Heart right ventricle (tissue), 16 donors: Measurements from ENCODE around the gene TAC3. TPM values are rescaled to one million over a fixed set of nuclear protein-coding genes. Genes with fewer than 3 reads are reported as not detected.
"Not testable (repeated sequence)": the region's sequence is repeated elsewhere in the genome, so short reads cannot be mapped to it uniquely, and the experiment has no call there.

Source experiments
- ATAC-seq, 8 donors: fragments of 200-7000 bp; cut with Tn5 transposase; one replicate each; pipeline ENCODE4 v1.9.1; 2020; ENCODE audit warnings: mild to moderate bottlenecking in 8 of 8, moderate library complexity in 8 of 8, moderate number of reproducible peaks in 1 of 8
- DNase-seq, 2 donors: peaks; one replicate each; pipeline ENCODE4 v3.0.0-alpha.2; 2020
- H3K27ac ChIP-seq, 10 donors: fragments of 200-600 bp; sonication (generic) in 2 of 10; one replicate each; pipeline versions ENCODE4 v1.5.0 to v1.8.0; 2020 to 2022; ENCODE audit warnings: mild to moderate bottlenecking in 3 of 10
- H3K27me3 ChIP-seq, 7 donors: fragments of 200-600 bp; one replicate each; pipeline ENCODE4 v1.8.0; 2021 to 2022; ENCODE audit warnings: mild to moderate bottlenecking in 2 of 7
- H3K36me3 ChIP-seq, 9 donors: fragments of 200-600 bp; sonication (generic) in 1 of 9; one replicate each; pipeline versions ENCODE4 v1.5.0 to v1.8.0; 2020 to 2022; ENCODE audit warnings: mild to moderate bottlenecking in 2 of 9
- H3K4me1 ChIP-seq, 9 donors: fragments of 200-600 bp; sonication (generic) in 1 of 9; one replicate each; pipeline versions ENCODE4 v1.5.0 to v1.8.0; 2020 to 2022; ENCODE audit warnings: mild to moderate bottlenecking in 4 of 9
- H3K4me3 ChIP-seq, 10 donors: fragments of 200-600 bp; sonication (generic) in 2 of 10; one replicate each; pipeline versions ENCODE4 v1.5.0 to v1.8.0; 2020 to 2022; ENCODE audit warnings: mild to moderate bottlenecking in 7 of 10, moderate library complexity in 2 of 10
- H3K9me3 ChIP-seq, 11 donors: fragments of 200-600 bp in 10 of 11; sonication (generic) in 2 of 11; one replicate each; pipeline versions ENCODE4 v1.5.0 to v1.8.0; 2013 to 2022; ENCODE audit warnings: mild to moderate bottlenecking in 2 of 11, control low read depth in 1 of 11, moderate library complexity in 1 of 11
- CTCF ChIP-seq, 9 donors: fragments of 200-600 bp; sonication (generic) in 2 of 9; IDR thresholded peaks; one replicate each; pipeline versions ENCODE4 v1.5.0 to v1.8.0; 2021 to 2022; ENCODE audit warnings: antibody characterized with exemption in 9 of 9, mild to moderate bottlenecking in 5 of 9, moderate library complexity in 1 of 9
- WGBS, 2 donors: extraction: QIAGEN DNeasy Blood & Tissue Kit; methylation state at CpG; one replicate each; pipeline ENCODE4 v1.1.7; 2013; ENCODE audit warnings: inconsistent platforms in 1 of 2; 5-methylcytosine and 5-hydroxymethylcytosine counted together
- intact Hi-C, 10 donors: fragments of 100-400 bp; cut with DNase I; formaldehyde crosslinking; loops; one replicate each; pipeline versions ENCODE4 v1.11.1 to v1.14.2; 2022
- polyA plus RNA-seq, 2 donors: library from polyadenylated mRNA; stranded (reverse); fragments of 200-250 nt; gene quantifications; one replicate each; pipeline ENCODE4 v1.2.3, GENCODE V29; 2013
- total RNA-seq, 10 donors: library from RNA; stranded (reverse); fragmentation: NEBNext Ultra II Directional in 3 of 10; extraction: Animal tissue kit (Norgen Biotek cat#: 25700) in 3 of 10; gene quantifications; one replicate each; pipeline versions ENCODE4 v1.2.1 to v1.2.4, GENCODE V29; 2021 to 2023
- donor health status: Arrhythmogenic right ventricular cardiomyopathy.
- donor health status: ischemic (EF 13 %, LVEDD 7.1; RV severe dilation, severe dysfunction).
- donor health status: healthy with polysubstance abuse.
- donor health status: DM: no; HTN: yes; CAD: no.
- donor health status: DM: no; HTN: no; CAD: no.
- donor health status: ischemic (EF 25% LVEDD 6.9; RV normal size, moderate dysfunction).
- donor health status: ischemic (EF 25% LVEDD 5.7; RV mildly dilated, moderate dysfunction).
- donor health status: healthy.
- donor health status: DM: yes; HTN: yes; CAD: no.
- donor health status: Ischemic cardiomyopathy.
- donor health status: ischemic (EF 35%, LVEDD 5.7; RV mildly dilated, moderate dysfunction).
- donor health status: nonischemic (EF 11% LVEDD 7.7; RV severe dilation, severe dysfunction).
- donor health status: DM: yes; HTN: yes; CAD: no.
- donor health status: PGD.
- donor health status: ischemic (EF 29% LVEDD 5.4; RV normal size, mild dysfunction).
- donor health status: nonischemic (EF 23%, LVEDD 6.1; RV moderate dilation, normal function).

Gene TAC3
- total and polyA plus RNA-seq, 12 donors = not detected

- Histone ChIP-seq H3K27ac (no peak overlapping the region), H3K36me3 (no peaks in the 10 kb centered on the region), H3K9me3 (no peaks in the 10 kb centered on the region), H3K27me3 (no peaks in the 10 kb centered on the region), H3K4me3 (peak overlapping the region in 1 of 10 donors; percentile 20), H3K4me1 (peaks cover 2 to 44% (median 36%) of the 10 kb centered on the region in 9 donors)
- intact Hi-C loops = loop anchor here in 7 of 10 donors (1.0 to 10.0 kb wide), 5 partner anchors 145 to 230 kb away; partner anchors contain the start of gene HSD17B6 (in 4 of the 7)
- no peak for TF ChIP-seq CTCF (IDR thresholded peaks at IDR 0.05)
- DNase-seq = no peak
- ATAC-seq = no peak
Measured at GRCh38 chr12:56987011-56987410, 29.3 kb downstream of the TAC3 start.

- not testable (repeated sequence) for ATAC-seq
- WGBS, 2 donors = 84 to 86% methylated on average over 5 of the region's 6 CpGs
- intact Hi-C loops = loop anchor here in 6 of 10 donors (5.0 to 10.0 kb wide), 4 partner anchors 143 to 228 kb away; partner anchors contain the start of gene HSD17B6 (in 3 of the 6)
Measured at GRCh38 chr12:56985714-56986113, 30.6 kb downstream of the TAC3 start.

DNA sequence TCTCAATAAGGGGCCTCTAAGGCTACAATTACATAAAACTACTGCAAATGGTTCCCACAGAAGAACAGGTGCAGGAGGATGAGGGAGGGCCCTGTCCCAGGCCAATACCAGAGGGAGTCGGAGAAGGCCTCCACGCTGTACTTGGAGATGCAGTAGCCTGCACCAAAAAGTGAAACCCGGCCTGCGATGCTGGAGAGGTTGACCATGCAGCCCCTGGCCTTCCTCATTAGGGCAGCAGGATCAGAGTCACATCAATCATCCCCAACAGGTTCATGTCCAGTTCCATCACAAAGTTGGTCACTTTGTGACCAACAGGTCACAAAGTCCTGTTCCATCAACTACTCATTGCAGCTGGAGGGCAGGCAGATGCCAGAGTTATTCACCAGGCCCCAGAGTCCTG is 32.9 kb downstream of the TAC3 start:
- no peaks in the 10 kb centered on the region for H3K27me3 ChIP-seq
- no peak overlapping the region for H3K4me3 ChIP-seq
- no peak overlapping the region for H3K27ac ChIP-seq
- intact Hi-C loops = loop anchor here in 1 of 10 donors (10.0 kb wide), 1 partner anchor 149 kb away; no protein-coding TSS in a partner anchor
- 74 to 98% methylated on average over 4 of the region's 4 CpGs for WGBS, 2 donors
- DNase-seq = no peak
- H3K36me3 ChIP-seq = no peaks in the 10 kb centered on the region
- ATAC-seq = no peak
- no peaks in the 10 kb centered on the region for H3K9me3 ChIP-seq
- no peak for TF ChIP-seq CTCF (IDR thresholded peaks at IDR 0.05)
- peaks cover 0 to 14% (median 11%) of the 10 kb centered on the region in 9 donors for H3K4me1 ChIP-seq

More at GRCh38 chr12:56985714-56986113, 30.6 kb downstream of the TAC3 start:
- not testable (repeated sequence) for H3K4me3 ChIP-seq, H3K27me3 ChIP-seq, H3K9me3 ChIP-seq, DNase-seq, H3K27ac ChIP-seq, H3K36me3 ChIP-seq
- peaks cover 0 to 32% (median 23%) of the 10 kb centered on the region in 9 donors for H3K4me1 ChIP-seq

DNA sequence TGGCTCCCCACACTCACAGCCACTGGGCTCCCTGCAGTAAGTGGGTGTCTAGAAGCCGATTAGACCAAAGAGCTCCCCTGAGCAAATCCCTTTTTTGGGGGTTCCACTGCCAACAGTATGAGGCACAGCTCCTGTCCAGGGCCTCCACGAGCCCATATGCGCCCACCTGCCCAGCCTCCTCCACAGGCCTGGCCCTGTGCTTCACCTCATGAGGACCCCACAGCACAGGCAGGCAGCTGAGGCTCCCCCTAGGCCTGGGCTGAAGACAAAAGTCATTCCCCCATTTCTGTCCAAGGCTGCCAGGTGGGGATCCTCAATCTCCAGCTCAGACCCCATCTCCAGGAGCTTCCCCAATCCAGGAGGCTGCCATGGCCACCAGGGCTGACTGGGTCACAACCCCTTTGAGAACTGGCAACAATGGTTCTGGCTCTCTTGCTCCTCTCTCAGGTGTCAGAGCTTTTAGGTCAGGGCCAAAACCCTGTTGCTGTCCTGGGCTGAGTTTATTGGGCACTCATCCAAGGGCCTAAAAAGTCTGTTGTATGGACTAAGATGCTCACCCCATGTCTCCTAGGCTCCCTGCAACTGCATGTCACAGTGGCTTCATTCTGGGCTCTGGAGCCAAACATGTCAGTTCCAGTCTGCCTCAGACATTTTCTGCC is 33.6 kb downstream of the TAC3 start:
- not testable (repeated sequence) for H3K9me3 ChIP-seq, H3K4me1 ChIP-seq, H3K4me3 ChIP-seq, H3K27me3 ChIP-seq, H3K27ac ChIP-seq, H3K36me3 ChIP-seq, ATAC-seq, DNase-seq
- intact Hi-C loops = loop anchor here in 1 of 10 donors (10.0 kb wide), 1 partner anchor 148 kb away; no protein-coding TSS in a partner anchor
- WGBS, 2 donors = 85 to 87% methylated on average over 3 of the region's 3 CpGs

DNA sequence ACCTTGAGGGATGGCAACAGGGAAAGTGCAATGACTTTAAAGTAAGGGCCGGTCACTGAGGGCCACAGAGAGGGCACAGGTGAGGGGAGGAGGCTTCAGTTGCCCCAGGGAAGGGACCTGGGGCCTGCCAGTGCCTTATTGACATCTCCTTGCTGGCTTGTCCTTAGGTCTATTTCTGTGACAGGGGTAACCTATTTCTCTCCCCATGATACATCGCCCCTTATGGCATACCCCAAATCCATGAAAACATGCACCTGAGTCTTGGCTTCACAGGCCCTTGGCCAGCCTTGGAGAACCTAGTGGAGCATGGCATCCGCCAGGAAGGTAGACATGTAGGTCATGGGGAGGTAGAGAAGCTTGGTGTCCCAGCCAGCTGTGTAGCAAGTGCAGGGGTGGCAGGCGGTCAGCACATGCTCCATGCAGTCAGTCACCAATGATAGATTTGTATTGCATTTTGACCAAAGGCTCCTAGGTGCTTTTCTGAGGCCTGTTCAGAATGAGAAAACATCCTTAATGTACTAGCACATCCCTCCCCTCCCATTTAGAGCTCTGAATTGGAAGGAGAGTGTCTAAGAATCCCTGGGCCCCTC is 35.3 kb downstream of the TAC3 start:
- Histone ChIP-seq H3K27me3 (no peaks in the 10 kb centered on the region), H3K36me3 (no peaks in the 10 kb centered on the region), H3K4me1 (no peaks in the 10 kb centered on the region), H3K27ac (no peak overlapping the region), H3K4me3 (no peak overlapping the region), H3K9me3 (no peaks in the 10 kb centered on the region)
- intact Hi-C loops = loop anchor here in 1 of 10 donors (10.0 kb wide), 1 partner anchor 146 kb away; no protein-coding TSS in a partner anchor
- no peak for DNase-seq
- no peak for TF ChIP-seq CTCF (IDR thresholded peaks at IDR 0.05)
- ATAC-seq = no peak
- WGBS, 2 donors = 95 to 97% methylated on average over 4 of the region's 4 CpGs
